Hepatocyte (in vitro differentiated cells): Measurements from ENCODE around the gene COL17A1.

Source experiments
- EZH2 ChIP-seq: fragments of 200-600 bp; sonication (generic); IDR thresholded peaks from 2 replicates; pipeline ENCODE4 v1.6.1; 2016; ENCODE audit warnings: antibody characterized with exemption, mild to moderate bottlenecking, borderline replicate concordance
- EZH2phosphoT487 ChIP-seq: fragments of 200-600 bp; sonication (generic); IDR thresholded peaks from one replicate; pipeline ENCODE4 v1.6.1; 2018; ENCODE audit warnings: antibody characterized with exemption, mild to moderate bottlenecking, low read depth, moderate library complexity; ENCODE audit not compliant: unreplicated experiment, severe bottlenecking
- TF ChIP-seq, protein P1 (sequence below): fragments of 200-600 bp; sonication (generic); IDR thresholded peaks from 2 replicates; pipeline ENCODE4 v1.5.1; 2016; ENCODE audit warnings: antibody characterized with exemption, mild to moderate bottlenecking; ENCODE audit not compliant: poor library complexity

DNA sequence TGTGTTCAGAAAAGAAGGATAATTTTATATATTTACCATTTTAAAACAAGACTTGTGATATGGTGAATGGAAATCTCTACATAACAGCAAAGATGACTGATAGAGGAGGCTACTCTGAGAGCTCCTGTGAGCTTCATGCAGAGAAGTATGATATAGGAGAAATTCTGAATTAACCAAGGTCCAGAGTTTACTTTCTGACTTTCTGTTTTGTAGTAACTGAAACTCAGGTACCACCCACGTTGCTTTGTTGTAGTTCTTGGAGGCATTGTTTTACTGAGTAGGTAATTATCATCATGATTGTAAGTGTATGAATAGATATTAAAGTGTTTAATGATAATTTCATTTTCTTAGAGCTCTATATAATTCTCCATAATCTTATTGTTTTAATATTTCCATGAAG, 18.3 kb upstream of the COL17A1 start:
- TF ChIP-seq, protein P1, sequence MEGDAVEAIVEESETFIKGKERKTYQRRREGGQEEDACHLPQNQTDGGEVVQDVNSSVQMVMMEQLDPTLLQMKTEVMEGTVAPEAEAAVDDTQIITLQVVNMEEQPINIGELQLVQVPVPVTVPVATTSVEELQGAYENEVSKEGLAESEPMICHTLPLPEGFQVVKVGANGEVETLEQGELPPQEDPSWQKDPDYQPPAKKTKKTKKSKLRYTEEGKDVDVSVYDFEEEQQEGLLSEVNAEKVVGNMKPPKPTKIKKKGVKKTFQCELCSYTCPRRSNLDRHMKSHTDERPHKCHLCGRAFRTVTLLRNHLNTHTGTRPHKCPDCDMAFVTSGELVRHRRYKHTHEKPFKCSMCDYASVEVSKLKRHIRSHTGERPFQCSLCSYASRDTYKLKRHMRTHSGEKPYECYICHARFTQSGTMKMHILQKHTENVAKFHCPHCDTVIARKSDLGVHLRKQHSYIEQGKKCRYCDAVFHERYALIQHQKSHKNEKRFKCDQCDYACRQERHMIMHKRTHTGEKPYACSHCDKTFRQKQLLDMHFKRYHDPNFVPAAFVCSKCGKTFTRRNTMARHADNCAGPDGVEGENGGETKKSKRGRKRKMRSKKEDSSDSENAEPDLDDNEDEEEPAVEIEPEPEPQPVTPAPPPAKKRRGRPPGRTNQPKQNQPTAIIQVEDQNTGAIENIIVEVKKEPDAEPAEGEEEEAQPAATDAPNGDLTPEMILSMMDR = no peak
- TF ChIP-seq EZH2phosphoT487 = no peak
- no peak for TF ChIP-seq EZH2
